T-helper 17 cell (primary cell): Measurements from ENCODE around the gene EPS8L2. TPM values are rescaled to one million over a fixed set of nuclear protein-coding genes. Genes with fewer than 3 reads are reported as not detected.

ENCODE experiments used
- ATAC-seq: fragments of 150-1000 bp; cut with Tn5 transposase; 2 replicates; pipeline ENCODE4 v1.10.0; 2021; ENCODE audit warnings: mild to moderate bottlenecking, moderate library complexity
- DNase-seq, 3 donors: peaks; one replicate each; pipeline versions ENCODE4 v3.0.0 to v3.0.0-alpha.2; 2020 to 2021
- H3K9me3 ChIP-seq: one replicate; pipeline ENCODE4 v1.7.0; 2013; ENCODE audit warnings: low read length, mild to moderate bottlenecking; ENCODE audit not compliant: control insufficient read depth, poor library complexity, severe bottlenecking
- H3K27ac Mint-ChIP-seq: one replicate; pipeline ENCODE4 v1.8.0; 2022; ENCODE audit warnings: mild to moderate bottlenecking, moderate library complexity, mixed read lengths
- H3K27me3 Mint-ChIP-seq: one replicate; pipeline ENCODE4 v1.8.0; 2022; ENCODE audit warnings: mixed read lengths
- H3K36me3 Mint-ChIP-seq: one replicate; pipeline ENCODE4 v1.8.0; 2022; ENCODE audit warnings: low read depth, mixed read lengths
- H3K4me1 Mint-ChIP-seq: one replicate; pipeline ENCODE4 v1.8.0; 2022; ENCODE audit warnings: mild to moderate bottlenecking, mixed read lengths
- H3K4me3 Mint-ChIP-seq: one replicate; pipeline ENCODE4 v1.8.0; 2022; ENCODE audit warnings: mild to moderate bottlenecking, moderate library complexity, mixed read lengths
- total RNA-seq, 4 donors: library from RNA in 2 of 4; stranded (reverse) in 2 of 4; gene quantifications; one replicate each; pipeline ENCODE4 v1.2.3 and lab custom pipeline; 2022 to 2026

EPS8L2 gene
- total RNA-seq, 2 donors from 2014 or later: 6.8 to 11.7 TPM

- Mint-ChIP-seq H3K4me1 (peaks cover 35% of the 10 kb centered on the region), H3K27ac (peak overlapping the region; percentile 97), H3K36me3 (no peaks in the 10 kb centered on the region), H3K27me3 (no peaks in the 10 kb centered on the region), H3K4me3 (peak overlapping the region; percentile 85)
- ATAC-seq (no peak), DNase-seq (no peak)
- H3K9me3 ChIP-seq: no peaks in the 10 kb centered on the region
Measured at GRCh38 chr11:693415-693831, 12.6 kb upstream of the EPS8L2 start.

GRCh38 chr11:693887-694562, 12.0 kb upstream of the EPS8L2 start:
- Mint-ChIP-seq H3K4me3 (peak overlapping the region; percentile 85), H3K27me3 (no peaks in the 10 kb centered on the region), H3K27ac (peak overlapping the region; percentile 97), H3K4me1 (peaks cover 35% of the 10 kb centered on the region), H3K36me3 (no peaks in the 10 kb centered on the region)
- ATAC-seq: no peak
- H3K9me3 ChIP-seq: no peaks in the 10 kb centered on the region
- DNase-seq: no peak

- H3K4me1 Mint-ChIP-seq: peaks cover 35% of the 10 kb centered on the region
Measured at GRCh38 chr11:694563-695287, 11.3 kb upstream of the EPS8L2 start, which contains the start of gene DEAF1. Gene DEAF1 (minus strand): TSS chr11:695222. CDS start chr11:695047, 175 bp downstream.

GRCh38 chr11:695288-695537, 10.8 kb upstream of the EPS8L2 start:
- H3K9me3 ChIP-seq: no peaks in the 10 kb centered on the region
- Mint-ChIP-seq H3K27ac (peak overlapping the region; percentile 91), H3K27me3 (no peaks in the 10 kb centered on the region), H3K4me3 (peak overlapping the region; percentile 80), H3K36me3 (no peaks in the 10 kb centered on the region), H3K4me1 (peaks cover 35% of the 10 kb centered on the region)
- no peak for ATAC-seq
- no peak for DNase-seq

More at GRCh38 chr11:694563-695287, 11.3 kb upstream of the EPS8L2 start, which contains the start of gene DEAF1:
- H3K9me3 ChIP-seq: no peaks in the 10 kb centered on the region
- H3K4me3 Mint-ChIP-seq: peak within 1 kb of the TSS; percentile 85
- DNase-seq (peak; percentile 98 to 100 (median 98)), ATAC-seq (peak; percentile 81)
- H3K27ac Mint-ChIP-seq: peak within 1 kb of the TSS; percentile 97
- H3K27me3 Mint-ChIP-seq: no peaks in the 10 kb centered on the region
- no peaks in the 10 kb centered on the region for H3K36me3 Mint-ChIP-seq

- DNase-seq (peak; percentile 95 to 97 (median 95)), ATAC-seq (peak; percentile 75)
- no peaks in the 10 kb centered on the region for H3K27me3 Mint-ChIP-seq
- no peaks in the 10 kb centered on the region for H3K9me3 ChIP-seq
- H3K27ac Mint-ChIP-seq: peak within 1 kb of the TSS; percentile 91
- no peaks in the 10 kb centered on the region for H3K36me3 Mint-ChIP-seq
- H3K4me3 Mint-ChIP-seq: peak within 1 kb of the TSS; percentile 80
- H3K4me1 Mint-ChIP-seq: peaks cover 35% of the 10 kb centered on the region
Measured at GRCh38 chr11:695538-696248, 10.3 kb upstream of the EPS8L2 start, which contains the start of gene TMEM80. Gene TMEM80 (plus strand): TSS chr11:695816. CDS start chr11:695828, 12 bp downstream.

GRCh38 chr11:696955-697491, 9.0 kb upstream of the EPS8L2 start:
- no peak for DNase-seq
- Mint-ChIP-seq H3K36me3 (no peaks in the 10 kb centered on the region), H3K4me3 (peak overlapping the region; percentile 47), H3K4me1 (peaks cover 26% of the 10 kb centered on the region), H3K27me3 (no peaks in the 10 kb centered on the region), H3K27ac (peak overlapping the region; percentile 91)
- ATAC-seq: no peak
- H3K9me3 ChIP-seq: no peaks in the 10 kb centered on the region

- H3K4me3 Mint-ChIP-seq: no peak overlapping the region
- peak overlapping the region; percentile 24 for H3K27ac Mint-ChIP-seq
- no peak for ATAC-seq
- H3K9me3 ChIP-seq: no peaks in the 10 kb centered on the region
- H3K27me3 Mint-ChIP-seq: no peaks in the 10 kb centered on the region
- H3K36me3 Mint-ChIP-seq: no peaks in the 10 kb centered on the region
- H3K4me1 Mint-ChIP-seq: peaks cover 18% of the 10 kb centered on the region
- DNase-seq: no peak
Measured at GRCh38 chr11:697811-698311, 8.2 kb upstream of the EPS8L2 start.

GRCh38 chr11:698493-699115, 7.4 kb upstream of the EPS8L2 start:
- Mint-ChIP-seq H3K36me3 (no peaks in the 10 kb centered on the region), H3K27ac (no peak overlapping the region), H3K27me3 (no peaks in the 10 kb centered on the region), H3K4me1 (peaks cover 11% of the 10 kb centered on the region), H3K4me3 (no peak overlapping the region)
- H3K9me3 ChIP-seq: no peaks in the 10 kb centered on the region
- DNase-seq (no peak), ATAC-seq (no peak)

- ATAC-seq (no peak), DNase-seq (no peak)
- Mint-ChIP-seq H3K27ac (no peak overlapping the region), H3K36me3 (no peaks in the 10 kb centered on the region), H3K27me3 (no peaks in the 10 kb centered on the region), H3K4me1 (peaks cover 9% of the 10 kb centered on the region), H3K4me3 (no peak overlapping the region)
- H3K9me3 ChIP-seq: no peaks in the 10 kb centered on the region
Measured at GRCh38 chr11:699116-699508, 6.9 kb upstream of the EPS8L2 start.

- Mint-ChIP-seq H3K36me3 (no peaks in the 10 kb centered on the region), H3K4me3 (no peak overlapping the region), H3K4me1 (peaks cover 9% of the 10 kb centered on the region), H3K27me3 (no peaks in the 10 kb centered on the region), H3K27ac (no peak overlapping the region)
- no peaks in the 10 kb centered on the region for H3K9me3 ChIP-seq
- ATAC-seq (no peak), DNase-seq (no peak)
Measured at GRCh38 chr11:699753-700152, 6.3 kb upstream of the EPS8L2 start.

- no peak for DNase-seq
- no peaks in the 10 kb centered on the region for H3K27me3 Mint-ChIP-seq
- no peak overlapping the region for H3K4me3 Mint-ChIP-seq
- peaks cover 8% of the 10 kb centered on the region for H3K4me1 Mint-ChIP-seq
- no peak overlapping the region for H3K27ac Mint-ChIP-seq
- no peaks in the 10 kb centered on the region for H3K36me3 Mint-ChIP-seq
- no peaks in the 10 kb centered on the region for H3K9me3 ChIP-seq
- no peak for ATAC-seq
Measured at GRCh38 chr11:701741-702461, 4.1 kb upstream of the EPS8L2 start.
